Ureter (tissue), 1 donor: ENCODE results near the gene HLA-DMA. TPM values are rescaled to one million over a fixed set of nuclear protein-coding genes. Genes with fewer than 3 reads are reported as not detected.

ENCODE experiments used
- DNase-seq: peaks from one replicate; pipeline ENCODE4 v3.0.0-alpha.2; 2020; ENCODE audit warnings: low spot score
- total RNA-seq: library from RNA; stranded (reverse); gene quantifications from one replicate; pipeline ENCODE4 v1.2.4, GENCODE V29; 2023
- donor health status: DM: yes; HTN: yes; CAD: no.

The HLA-DMA gene
- total RNA-seq, 1 donor from 2014 or later: 65.3 TPM

DNA sequence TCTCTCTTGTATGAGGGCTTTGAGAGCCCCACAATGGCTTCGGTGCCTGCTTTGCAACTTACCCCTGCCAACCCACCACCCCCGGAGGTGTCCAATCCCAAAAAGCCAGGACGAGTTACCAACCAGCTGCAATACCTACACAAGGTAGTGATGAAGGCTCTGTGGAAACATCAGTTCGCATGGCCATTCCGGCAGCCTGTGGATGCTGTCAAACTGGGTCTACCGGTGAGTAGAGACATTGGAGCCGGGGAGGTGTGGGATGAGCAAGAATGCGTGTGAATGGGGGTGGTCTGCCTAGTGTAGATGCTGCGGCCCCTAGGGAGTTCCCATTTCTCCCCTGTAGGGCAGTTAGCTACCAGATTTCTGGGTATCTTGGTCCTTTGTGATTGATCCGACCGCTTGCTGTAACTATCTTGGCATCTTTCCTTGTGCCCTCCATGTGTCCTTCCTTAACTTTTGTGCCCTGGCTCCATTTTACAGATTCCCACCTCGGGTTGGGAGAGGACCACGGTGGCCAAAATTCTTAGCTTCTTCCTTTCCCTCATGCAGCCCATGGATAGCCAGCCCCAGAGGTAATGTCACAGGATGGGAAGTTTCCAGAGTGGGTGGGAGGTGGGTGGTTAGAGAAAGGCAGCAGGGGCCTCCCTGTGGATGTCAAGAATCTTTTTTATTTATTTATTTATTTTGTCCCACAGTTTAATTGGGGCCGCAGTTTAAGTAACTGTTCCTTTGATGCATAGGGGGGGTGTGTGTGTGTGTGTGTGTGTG lies 21.8 kb upstream of the HLA-DMA start:
- no peak for DNase-seq

DNA sequence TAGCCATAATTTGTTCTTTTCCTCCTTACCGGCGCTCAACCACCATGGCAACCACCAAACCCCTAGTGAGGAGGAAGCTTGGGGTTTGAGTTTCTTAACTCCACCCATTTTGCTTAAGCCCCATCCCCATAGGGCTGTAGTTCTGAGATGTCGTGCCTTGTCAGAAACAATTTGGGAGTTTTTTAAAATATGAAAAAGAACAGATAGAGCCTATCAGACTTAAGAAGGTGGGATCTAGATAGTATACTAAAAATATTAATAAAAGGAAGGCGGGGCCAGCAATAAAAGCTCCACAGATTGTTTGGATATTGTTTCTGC lies 21.1 kb upstream of the HLA-DMA start:
- DNase-seq: no peak

DNA sequence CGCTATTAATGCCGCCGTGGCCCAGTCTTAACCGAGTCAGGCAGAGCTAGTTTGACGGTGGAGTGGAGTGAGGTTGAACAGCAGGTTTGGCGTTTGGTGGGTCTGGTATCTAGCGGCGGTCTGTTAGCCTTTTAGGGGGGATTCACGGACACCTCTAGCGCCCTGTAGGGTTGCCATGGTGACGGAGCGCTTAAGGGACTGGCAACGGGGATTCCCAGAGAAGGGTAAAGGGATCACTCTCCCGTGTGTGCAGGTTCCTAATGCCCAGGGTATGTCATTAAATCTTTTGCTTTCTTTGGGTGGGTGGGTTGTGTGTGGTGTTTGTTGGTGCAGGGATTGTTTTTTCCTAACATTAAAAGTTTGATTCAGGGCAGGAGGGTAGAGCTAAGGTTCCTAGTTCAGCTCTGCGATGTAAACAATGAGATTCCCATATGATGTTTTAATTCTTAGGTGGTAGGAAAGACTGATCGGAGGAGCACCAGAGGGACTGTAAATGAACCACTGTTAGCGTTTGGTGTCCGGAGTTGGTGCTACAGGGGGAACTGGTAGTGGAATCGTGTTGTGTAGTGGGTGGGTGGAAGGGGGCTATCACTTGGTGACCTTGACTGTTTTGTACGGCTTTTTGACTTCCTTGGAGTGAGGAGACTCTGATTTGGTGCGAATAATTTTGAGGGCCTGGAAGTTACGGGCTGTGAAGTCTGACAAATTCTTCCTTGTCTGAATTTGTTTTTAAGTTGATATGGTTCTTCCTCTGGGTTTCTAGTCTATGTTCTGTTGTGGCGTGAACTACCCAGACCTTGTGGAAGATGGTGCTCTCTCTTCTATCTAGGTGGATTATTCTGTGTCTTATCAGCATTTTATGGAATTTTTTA lies 20.5 kb upstream of the HLA-DMA start:
- DNase-seq: no peak

DNA sequence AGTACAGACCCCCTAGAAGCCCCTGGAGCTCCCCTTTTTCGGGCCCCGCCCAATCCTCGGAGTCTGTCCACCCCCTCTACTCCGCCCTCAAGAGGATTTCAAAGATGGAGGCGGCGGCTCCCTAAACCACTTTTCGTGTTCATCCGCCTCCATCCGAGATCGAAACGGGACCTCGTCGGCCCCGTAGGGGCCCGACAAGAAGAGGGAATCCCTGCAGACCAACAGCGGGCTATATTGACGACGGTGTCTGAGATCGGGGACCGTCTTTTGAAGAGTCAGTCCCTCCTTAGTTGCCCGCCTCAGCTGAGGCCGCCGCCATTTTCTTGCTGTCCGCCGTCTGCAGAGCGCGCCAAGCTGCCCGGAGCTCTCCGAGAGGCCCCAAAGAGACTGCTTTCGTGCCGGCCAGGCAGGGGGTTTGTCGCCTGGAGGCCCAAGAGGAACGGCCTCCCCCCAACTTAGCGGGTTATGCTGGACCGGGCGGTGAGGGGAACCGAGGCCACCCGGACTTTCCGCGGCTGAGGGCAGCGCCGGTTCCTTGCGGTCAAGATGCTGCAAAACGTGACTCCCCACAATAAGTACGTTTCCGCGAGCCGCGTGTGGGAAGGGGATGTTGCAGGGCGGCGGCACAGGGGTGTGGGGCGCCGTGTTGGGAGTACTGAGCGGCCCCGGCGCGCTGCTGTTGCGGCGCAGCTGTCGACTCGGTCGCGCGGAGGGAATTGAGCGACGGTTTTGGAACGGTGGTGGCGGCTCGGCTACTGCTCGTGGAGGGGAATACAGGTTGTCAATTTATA lies 19.7 kb upstream of the HLA-DMA start:
- DNase-seq: no peak

DNA sequence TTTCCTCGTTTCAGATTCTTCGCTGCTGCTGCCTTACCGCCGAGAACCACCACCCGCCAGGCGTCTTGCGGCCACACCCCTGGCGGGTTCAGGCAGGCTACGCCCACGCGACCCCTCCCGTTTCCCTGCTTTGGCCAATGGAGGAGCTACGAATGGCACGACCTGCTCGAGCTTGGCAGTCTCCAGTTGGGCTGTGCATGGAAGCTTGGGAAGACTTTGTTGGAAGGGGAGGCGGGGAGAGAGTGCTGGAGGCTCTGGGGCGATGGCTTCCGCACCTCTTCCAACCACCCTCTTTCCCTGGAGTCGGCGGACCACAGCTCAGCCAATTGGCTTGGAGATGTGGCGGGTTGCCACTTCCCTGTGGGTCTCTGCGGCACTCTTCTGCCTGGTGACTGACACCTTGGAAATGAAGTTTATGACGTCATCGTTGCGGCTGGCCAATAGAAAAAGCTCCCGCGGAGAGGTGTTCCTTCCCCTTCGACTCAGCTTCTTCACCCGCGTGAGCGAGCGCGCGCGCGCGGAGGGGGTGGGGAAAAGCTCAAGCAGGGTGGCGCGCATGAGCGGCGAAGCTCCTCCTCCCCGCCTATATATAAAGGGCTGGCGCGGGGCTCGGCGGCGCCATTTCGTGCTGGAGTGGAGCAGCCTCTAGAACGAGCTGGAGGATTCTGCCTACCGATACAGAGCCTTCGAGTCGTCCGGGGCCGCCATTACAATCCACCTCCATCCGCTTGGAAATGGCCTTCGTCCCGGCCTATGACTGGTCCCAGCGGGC lies 18.9 kb upstream of the HLA-DMA start:
- peak; percentile 100 for DNase-seq

DNA sequence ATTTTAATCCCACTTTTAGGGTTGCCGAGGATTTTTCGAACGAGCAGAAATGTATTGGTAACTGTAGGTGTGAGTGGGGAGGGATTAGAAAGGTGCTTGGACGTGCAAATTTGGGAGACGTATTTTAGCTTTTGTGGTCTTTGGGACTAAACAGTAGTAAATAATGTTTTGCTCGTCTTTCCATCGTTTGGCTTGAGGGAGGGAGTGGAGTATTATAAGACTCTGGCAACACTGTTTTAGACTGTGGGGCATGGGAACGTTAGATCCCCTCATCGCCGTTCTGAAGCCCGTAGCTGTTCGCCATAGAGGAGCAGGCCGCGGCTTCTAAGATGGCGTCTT lies 18.3 kb upstream of the HLA-DMA start:
- DNase-seq: no peak

DNA sequence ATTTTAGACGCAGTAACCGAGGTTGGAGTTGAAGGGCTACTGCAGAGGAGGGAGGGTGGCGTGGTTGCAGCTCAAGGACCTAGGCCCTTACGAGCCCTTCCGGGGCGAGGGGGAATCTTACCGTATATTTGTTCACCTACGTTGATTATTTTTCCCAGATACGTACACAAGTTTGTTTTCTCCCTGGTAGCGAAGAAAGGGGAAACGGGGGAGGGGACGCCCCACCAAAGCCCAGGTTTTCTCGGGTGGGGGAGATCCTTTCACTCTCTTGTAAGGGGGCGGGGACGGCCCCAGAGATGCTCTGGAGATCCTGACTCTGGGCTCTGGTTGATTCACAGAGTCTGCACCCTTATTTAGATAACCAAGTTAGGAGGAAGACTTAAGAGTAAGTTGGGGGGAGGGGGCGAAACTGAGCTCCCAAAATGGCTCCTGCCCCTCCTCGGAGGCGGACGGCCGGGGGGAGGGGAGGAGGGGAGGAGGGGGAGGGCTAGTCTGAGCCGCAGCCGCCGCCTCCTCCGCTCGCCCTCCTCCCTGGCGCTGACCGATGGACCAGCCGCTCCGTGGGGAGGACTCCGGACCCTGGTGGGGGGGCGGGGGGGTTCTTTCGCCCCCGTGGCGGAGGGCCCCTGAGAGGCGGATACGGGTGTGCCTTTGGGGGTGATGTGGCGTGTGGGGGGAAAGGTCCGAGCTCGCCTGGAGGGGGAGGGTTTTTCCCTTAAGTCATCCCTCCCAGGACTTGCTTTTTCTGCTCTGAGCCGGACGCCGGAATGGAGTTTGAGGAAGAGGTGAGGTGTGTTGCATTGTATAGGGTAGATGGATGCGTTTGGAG lies 17.7 kb upstream of the HLA-DMA start:
- DNase-seq: peak; percentile 93

DNA sequence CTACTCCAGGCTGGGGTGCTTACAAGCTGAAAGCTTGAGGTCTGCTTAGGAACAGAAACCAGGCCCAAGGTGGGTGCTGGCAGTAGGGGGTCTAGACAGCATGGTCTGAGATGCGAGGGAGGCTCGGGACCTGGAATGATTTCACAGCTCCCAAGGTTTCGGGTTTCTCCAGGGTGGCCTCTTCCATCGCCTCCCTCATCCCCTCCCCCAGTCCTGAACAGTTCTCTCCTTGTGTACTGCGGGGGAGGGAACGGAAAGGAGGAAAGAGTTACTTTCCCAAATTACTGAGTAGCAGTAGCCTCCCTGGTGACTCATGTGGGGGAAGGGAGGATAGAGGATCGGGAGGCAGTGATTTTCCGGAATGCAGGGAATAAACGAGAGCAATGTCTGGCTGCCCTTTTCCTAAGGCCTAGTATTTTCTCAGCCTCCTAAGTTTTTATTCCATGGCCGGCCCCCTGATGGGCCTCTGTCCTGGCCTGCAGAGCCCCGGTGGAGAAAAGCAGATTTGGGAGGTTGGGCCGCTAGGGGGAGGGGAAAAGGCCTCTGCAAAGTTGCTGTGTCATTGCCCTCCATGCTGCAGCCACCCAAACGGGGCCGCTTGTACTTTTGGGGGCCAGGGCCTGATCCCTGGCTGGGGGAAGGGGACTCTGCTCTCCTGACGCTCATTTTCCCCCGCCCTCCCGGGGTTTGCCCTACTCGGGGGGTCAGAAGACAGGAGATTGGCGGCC lies 17.0 kb upstream of the HLA-DMA start:
- DNase-seq: peak; percentile 82

DNA sequence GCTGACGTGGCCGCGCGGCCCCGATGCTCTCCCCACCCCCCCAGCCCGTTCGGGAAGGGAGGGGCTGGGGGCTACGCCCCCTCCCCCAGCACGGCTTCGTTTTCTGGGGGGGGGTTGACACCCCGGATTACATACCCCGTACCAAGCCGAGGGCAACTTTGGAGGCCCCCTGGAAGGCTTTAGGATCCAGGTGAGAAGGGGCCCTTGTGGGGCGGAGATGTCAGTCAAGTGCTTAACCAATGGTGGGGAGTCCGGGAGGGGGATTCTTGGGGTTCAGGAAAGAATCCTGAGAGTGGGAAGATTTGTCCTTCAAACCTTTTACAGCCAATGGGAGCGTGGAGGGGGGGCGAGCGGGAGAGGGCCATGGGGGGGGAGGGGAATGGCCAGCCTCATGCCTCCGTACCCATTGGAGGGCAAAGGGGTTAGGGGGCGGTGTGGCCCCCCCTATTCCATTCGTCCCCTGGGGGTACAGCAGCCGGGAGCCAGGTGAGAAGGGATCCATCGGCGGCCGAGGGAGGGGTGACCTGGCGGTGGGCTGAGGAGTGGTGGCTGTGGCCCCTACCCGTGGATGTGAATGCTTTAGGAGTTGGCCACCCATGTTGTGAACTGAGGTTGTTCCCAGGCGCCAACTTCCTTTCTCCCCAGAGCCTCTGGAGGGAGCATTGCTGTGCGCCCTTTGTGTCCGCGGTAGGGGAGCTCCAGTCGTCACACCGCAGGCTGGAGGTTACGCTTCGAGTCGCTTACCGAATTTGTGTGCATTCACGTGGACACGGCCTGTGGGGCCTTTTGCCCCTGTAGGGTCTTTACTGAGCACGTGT lies 16.2 kb upstream of the HLA-DMA start:
- peak; percentile 81 for DNase-seq

DNA sequence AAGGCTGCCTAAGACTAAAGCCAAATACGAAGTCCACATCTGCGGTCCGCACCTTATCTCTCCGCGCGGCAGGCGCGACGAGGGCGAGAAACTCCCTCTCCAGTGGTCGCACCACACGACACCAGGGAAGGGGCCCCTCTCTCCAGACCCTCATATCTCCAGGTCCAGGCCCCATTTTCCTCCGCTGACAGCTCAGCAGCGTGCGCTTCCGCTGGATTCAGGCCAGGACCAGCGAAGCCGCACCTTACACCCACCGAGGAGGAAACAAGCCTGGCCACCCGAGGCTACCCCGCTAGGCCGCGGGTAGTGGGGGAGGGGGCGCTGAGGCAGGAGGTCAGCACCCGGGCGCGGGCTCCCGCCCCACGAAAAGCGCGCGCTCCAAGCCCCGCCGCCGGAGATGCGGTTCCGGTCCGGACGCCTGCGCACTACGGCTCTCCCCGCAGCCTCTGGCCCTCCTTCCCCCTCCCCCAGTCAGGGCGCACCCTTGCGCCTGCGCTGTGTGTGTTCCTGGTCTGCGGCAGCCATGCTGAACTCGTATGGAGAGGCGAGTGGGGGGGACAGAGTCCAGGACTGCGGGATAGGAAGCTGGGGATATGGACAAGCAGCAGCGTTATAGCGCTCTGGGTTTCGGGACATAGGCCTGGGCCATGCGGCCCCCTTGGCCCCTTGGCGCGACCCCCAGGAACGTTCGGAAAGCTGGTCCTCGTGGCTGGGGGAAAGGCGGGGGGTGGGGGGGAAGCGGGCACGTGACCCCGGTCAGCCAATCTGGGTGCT lies 15.4 kb upstream of the HLA-DMA start, which contains the start of gene BRD2:
Gene BRD2, plus strand, starts transcription at position 502 of the 774 bp plus-strand sequence. CDS start 4,305 bp downstream, outside the sequence.
- DNase-seq: peak; percentile 97

DNA sequence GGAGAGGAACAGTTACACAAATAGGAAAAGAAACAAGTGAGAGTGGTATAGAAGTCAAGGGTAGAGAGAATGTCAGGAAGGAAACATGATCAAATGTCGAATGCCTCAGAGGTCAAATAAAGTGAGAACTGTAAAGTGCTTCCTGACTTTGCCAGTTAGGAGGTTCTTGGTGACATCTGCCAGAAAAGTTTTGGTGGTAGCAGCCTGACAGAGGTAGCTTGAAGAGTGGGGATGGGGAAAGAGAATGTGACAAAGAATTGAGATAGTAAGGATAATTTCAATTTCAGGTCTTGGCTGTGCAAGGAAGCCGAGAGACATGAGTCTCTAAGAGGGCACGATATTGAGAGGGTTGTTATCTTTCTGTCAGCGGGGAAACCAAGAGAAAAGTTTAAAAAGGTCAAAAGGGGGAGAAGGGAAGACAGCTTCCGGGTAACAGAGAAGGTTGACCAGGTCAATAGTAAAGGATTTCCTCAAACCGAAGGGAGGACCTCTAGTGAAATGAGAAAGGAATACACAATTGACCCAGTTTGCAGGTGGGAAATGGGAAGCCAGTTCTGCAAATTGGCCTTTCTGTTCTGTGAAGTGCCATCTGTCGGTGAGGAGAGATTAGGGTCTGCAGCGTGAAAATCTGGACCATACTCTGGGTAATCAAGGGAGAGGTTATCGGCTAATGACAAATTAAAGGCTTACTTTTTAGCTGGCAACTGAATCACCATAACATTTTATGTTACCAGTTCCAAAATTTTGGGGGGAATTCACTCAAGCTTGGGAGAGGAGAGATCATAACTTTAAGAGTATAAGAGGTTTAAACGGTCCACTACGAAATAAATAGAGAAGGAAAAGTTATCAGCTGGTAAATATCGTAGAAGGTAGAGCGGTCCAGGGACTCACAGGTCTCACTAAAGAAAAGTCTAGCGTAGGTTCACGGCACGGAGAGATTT lies 14.5 kb upstream of the HLA-DMA start:
- DNase-seq: no peak

DNA sequence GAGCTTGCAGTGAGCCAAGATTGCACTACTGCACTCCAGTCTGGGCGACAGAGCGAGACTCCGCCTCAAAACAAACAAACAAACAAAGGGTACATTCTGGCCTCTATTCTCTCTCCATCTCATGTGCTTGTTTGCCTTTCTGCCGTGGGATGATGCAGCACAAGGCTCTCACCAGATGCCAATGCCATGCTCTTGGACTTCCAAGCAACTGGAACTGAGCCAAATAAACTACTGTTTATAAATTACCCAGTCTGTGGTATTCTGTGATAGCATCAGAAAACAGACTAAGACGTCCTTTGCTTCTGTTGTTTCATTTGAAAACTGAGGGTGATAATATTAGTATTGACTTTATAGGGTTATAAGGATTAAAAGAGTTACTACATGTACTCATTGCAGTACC lies 11.9 kb upstream of the HLA-DMA start:
- no peak for DNase-seq

DNA sequence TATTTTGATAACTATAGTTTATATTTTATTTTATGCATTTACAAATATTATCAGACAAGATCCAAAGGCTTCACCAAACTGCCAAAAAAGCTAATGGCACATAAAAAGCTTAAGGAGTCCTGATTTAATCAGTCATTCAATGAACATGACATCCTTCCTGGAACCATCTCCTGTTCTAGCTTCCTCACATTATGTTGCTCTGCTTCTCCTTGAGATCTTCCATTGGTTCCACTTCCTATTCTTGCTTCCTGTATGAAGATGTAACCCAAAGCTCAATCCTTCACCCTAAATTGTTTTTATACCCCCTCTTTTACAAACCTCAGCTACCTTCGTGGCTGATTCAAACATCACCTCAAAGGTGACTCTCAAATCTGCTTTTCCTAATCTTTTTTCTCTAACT lies 11.0 kb upstream of the HLA-DMA start:
- no peak for DNase-seq

DNA sequence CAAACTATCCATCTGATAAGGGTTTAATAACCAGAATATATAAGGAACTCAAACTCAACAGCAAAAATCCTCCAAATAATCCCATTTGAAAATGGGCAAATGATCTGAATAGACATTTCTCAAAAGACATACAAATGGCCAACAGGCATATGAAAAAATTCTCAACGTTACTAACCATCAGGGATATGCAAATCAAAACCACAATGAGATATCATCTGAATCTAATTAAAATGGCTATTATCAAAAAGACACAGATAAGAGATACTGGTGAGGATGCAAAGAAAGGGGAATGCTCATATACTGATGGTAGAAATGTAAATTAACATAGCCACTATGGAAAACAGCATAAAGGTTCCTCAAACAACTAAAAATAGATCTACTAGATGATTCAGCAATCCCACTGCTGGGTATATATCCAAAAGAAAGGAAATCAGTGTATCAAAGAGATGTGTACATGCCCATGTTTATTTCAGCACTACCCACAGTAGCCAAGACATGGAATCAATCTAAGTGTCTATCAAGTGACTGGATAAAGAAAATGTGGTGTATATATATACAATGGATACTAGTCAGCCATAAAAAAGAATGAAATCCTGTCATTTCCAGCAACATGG lies 9.4 kb upstream of the HLA-DMA start:
- DNase-seq: no peak

DNA sequence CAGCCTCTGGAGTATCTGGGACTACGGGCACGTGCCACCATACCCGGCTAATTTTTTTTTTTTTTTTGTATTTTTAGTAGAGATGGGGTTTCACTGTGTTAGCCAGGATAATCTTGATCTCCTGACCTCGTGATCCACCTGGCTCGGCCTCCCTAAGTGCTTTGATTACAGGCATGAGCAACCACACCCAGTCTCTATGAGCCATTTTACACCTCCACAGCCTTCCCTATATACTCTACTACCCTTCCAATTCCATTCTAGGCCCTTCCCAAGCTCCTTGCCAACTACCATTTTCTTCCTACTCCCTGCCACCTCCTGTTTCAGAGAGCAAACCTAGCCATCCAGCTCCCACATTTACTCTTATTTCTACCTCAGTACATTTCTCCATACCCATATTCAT lies 7.7 kb upstream of the HLA-DMA start:
- no peak for DNase-seq

DNA sequence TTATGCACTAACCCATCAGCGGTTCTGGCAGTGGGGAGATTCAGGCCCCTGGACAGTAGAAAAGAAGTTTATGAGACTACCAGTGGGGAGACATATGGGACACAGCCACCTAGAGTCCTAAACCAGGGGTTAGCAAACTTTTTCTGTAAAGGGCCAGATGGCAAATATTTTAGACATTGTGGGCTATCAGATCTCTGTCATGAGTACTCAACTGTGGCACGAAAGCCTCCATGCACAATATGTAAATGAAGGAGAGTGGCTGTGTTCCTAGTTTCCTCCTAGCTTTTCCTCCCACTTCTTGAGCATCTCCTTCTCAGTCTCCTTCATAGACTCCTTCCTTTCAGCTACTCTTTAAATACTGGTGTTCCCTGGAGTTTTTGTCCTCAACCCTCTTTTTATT lies 3.3 kb upstream of the HLA-DMA start:
- DNase-seq: no peak
